ENCODE results near the gene ABCA5. TPM values are rescaled to one million over a fixed set of nuclear protein-coding genes. Genes with fewer than 3 reads are reported as not detected.
A peak's percentile ranks its signal among the peaks of the same experiment; 100 is the strongest.

Gene ABCA5
- total and polyA plus RNA-seq, 2 of the 13 experiments (the other 11 are each of a cell fraction or from before 2014, with no cell fraction given) = 9.7 to 10.1 TPM

DNA sequence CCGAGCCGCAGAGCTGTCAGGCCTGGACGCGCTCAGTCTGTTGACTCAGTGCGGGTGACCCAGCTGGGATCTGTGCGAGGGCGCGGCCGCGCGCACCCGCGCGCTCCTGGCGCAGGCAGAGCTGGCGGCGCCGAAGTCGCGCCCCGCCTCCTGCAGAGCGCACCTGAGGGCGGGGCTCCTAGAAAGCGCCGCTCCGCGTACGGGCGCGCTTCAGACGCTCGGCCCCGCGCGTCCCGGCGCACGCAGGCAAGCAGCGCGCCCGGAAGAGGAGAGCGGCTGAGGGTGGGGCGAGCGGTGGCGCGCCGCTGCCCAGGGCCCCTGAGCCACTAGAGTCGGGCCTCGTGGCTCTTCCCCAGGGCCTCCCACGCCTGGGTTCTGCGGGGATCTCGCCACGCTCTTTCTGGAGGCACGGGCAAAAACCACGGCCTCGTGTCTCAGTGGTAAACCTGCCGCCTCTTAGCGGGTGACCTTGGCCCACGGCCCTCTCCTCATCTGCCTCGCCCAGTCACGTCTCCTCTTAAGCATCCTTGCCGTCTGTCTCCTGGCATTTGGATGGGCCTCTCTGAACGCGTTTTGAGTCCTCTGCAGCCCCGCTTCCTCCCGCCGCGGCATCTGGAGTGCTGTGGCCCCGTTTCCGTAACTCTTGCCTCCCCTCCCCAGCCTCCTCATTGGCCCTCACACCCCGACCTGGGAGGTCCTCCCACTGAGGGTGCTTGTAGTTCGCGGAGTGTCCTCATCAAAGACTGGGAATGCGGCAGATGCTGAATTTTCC is at the start of gene ABCA5 (continued):
- TF ChIP-seq YEATS2 (CRISPR knock-in tag; IDR thresholded peaks at IDR 0.05; ENCODE audit: borderline replicate concordance) (no peak; the same call in 1 of the 2 replicates), BRD4 (CRISPR knock-in tag; IDR thresholded peaks at IDR 0.05) (peak; percentile 59; the same call in 1 of the 2 replicates), ZNF766 (CRISPR knock-in tag; IDR thresholded peaks at IDR 0.05; ENCODE audit: borderline replicate concordance) (peak; percentile 74; the same call in 1 of the 2 replicates), SAFB2 (CRISPR knock-in tag; IDR thresholded peaks at IDR 0.05; ENCODE audit: borderline replicate concordance, low read depth) (peak; percentile 64), ZKSCAN8 (CRISPR knock-in tag; IDR thresholded peaks at IDR 0.05; ENCODE audit: borderline replicate concordance) (peak; percentile 52; the same call in 1 of the 2 replicates), CREM (IDR thresholded peaks at IDR 0.05) (no peak), CREM (CRISPR knock-in tag; IDR thresholded peaks at IDR 0.05) (no peak), GABPA (IDR thresholded peaks at IDR 0.05; ENCODE audit: low read depth, low read length) (no peak), GABPA (CRISPR knock-in tag; IDR thresholded peaks at IDR 0.05; ENCODE audit: low read depth) (no peak), ZSCAN25 (CRISPR knock-in tag; IDR thresholded peaks at IDR 0.05) (no peak), ZNF468 (CRISPR knock-in tag; IDR thresholded peaks at IDR 0.05) (peak; percentile 73; the same call in 1 of the 2 replicates), ZNF296 (CRISPR knock-in tag; conservative IDR thresholded peaks at IDR 0.05) (no peak), HNRNPK (IDR thresholded peaks at IDR 0.05; ENCODE audit: low read depth, low read length, poor library complexity, severe bottlenecking) (peak; percentile 99), TAF15 (IDR thresholded peaks at IDR 0.05; ENCODE audit: low read depth, low read length, poor library complexity, severe bottlenecking) (peak; percentile 79), XRCC5 (optimal IDR thresholded peaks at IDR 0.05; ENCODE audit: low read length) (peak; percentile 52)
- TF ChIP-seq, protein P1, sequence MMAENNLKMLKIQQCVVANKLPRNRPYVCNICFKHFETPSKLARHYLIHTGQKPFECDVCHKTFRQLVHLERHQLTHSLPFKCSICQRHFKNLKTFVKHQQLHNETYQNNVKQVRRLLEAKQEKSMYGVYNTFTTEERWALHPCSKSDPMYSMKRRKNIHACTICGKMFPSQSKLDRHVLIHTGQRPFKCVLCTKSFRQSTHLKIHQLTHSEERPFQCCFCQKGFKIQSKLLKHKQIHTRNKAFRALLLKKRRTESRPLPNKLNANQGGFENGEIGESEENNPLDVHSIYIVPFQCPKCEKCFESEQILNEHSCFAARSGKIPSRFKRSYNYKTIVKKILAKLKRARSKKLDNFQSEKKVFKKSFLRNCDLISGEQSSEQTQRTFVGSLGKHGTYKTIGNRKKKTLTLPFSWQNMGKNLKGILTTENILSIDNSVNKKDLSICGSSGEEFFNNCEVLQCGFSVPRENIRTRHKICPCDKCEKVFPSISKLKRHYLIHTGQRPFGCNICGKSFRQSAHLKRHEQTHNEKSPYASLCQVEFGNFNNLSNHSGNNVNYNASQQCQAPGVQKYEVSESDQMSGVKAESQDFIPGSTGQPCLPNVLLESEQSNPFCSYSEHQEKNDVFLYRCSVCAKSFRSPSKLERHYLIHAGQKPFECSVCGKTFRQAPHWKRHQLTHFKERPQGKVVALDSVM (CRISPR knock-in tag; IDR thresholded peaks at IDR 0.05) = peak; percentile 82
- TF ChIP-seq, protein P2, sequence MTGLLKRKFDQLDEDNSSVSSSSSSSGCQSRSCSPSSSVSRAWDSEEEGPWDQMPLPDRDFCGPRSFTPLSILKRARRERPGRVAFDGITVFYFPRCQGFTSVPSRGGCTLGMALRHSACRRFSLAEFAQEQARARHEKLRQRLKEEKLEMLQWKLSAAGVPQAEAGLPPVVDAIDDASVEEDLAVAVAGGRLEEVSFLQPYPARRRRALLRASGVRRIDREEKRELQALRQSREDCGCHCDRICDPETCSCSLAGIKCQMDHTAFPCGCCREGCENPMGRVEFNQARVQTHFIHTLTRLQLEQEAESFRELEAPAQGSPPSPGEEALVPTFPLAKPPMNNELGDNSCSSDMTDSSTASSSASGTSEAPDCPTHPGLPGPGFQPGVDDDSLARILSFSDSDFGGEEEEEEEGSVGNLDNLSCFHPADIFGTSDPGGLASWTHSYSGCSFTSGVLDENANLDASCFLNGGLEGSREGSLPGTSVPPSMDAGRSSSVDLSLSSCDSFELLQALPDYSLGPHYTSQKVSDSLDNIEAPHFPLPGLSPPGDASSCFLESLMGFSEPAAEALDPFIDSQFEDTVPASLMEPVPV (CRISPR knock-in tag; IDR thresholded peaks at IDR 0.05) = peak; percentile 65; the same call in 1 of the 2 replicates
- TF ChIP-seq, protein P3, sequence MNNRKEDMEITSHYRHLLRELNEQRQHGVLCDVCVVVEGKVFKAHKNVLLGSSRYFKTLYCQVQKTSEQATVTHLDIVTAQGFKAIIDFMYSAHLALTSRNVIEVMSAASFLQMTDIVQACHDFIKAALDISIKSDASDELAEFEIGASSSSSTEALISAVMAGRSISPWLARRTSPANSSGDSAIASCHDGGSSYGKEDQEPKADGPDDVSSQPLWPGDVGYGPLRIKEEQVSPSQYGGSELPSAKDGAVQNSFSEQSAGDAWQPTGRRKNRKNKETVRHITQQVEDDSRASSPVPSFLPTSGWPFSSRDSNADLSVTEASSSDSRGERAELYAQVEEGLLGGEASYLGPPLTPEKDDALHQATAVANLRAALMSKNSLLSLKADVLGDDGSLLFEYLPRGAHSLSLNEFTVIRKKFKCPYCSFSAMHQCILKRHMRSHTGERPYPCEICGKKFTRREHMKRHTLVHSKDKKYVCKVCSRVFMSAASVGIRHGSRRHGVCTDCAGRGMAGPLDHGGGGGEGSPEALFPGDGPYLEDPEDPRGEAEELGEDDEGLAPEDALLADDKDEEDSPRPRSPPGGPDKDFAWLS (CRISPR knock-in tag; IDR thresholded peaks at IDR 0.05; ENCODE audit: borderline replicate concordance) = peak; percentile 41; the same call in 1 of the 2 replicates
- TF ChIP-seq, protein P4, sequence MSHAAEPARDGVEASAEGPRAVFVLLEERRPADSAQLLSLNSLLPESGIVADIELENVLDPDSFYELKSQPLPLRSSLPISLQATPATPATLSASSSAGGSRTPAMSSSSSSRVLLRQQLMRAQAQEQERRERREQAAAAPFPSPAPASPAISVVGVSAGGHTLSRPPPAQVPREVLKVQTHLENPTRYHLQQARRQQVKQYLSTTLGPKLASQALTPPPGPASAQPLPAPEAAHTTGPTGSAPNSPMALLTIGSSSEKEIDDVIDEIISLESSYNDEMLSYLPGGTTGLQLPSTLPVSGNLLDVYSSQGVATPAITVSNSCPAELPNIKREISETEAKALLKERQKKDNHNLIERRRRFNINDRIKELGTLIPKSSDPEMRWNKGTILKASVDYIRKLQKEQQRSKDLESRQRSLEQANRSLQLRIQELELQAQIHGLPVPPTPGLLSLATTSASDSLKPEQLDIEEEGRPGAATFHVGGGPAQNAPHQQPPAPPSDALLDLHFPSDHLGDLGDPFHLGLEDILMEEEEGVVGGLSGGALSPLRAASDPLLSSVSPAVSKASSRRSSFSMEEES (CRISPR knock-in tag; IDR thresholded peaks at IDR 0.05) = peak; percentile 29; the same call in 1 of the 2 replicates
- TF ChIP-seq, protein P5, sequence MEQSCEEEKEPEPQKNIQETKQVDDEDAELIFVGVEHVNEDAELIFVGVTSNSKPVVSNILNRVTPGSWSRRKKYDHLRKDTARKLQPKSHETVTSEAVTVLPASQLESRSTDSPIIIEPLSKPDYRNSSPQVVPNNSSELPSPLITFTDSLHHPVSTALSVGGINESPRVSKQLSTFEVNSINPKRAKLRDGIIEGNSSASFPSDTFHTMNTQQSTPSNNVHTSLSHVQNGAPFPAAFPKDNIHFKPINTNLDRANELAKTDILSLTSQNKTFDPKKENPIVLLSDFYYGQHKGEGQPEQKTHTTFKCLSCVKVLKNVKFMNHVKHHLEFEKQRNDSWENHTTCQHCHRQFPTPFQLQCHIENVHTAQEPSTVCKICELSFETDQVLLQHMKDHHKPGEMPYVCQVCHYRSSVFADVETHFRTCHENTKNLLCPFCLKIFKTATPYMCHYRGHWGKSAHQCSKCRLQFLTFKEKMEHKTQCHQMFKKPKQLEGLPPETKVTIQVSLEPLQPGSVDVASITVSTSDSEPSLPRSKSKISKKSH (CRISPR knock-in tag; IDR thresholded peaks at IDR 0.05; ENCODE audit: borderline replicate concordance) = peak; percentile 95; the same call in 1 of the 2 replicates
